Osteoblast (primary cell): Measurements from ENCODE around the gene CAMK2A. TPM values are rescaled to one million over a fixed set of nuclear protein-coding genes. Genes with fewer than 3 reads are reported as not detected.

ENCODE experiments used
- DNase-seq: peaks from one replicate; pipeline ENCODE4 v3.0.0; 2011; ENCODE audit warnings: low spot score, mixed read lengths; ENCODE audit not compliant: insufficient read length; ENCODE audit errors: missing footprints
- H2AFZ ChIP-seq: 2 replicates; pipeline ENCODE4 v1.6.0; 2011; ENCODE audit warnings: mild to moderate bottlenecking, low read length
- H3K27ac ChIP-seq: 2 replicates; pipeline ENCODE4 v1.5.1; 2011; ENCODE audit warnings: mild to moderate bottlenecking, low read depth, low read length, moderate library complexity
- H3K27me3 ChIP-seq: 2 replicates; pipeline ENCODE4 v1.6.0; 2012; ENCODE audit warnings: mild to moderate bottlenecking, control low read depth, inconsistent platforms, low read length, moderate library complexity; ENCODE audit not compliant: insufficient read depth
- H3K36me3 ChIP-seq: 2 replicates; pipeline ENCODE4 v1.5.1; 2011; ENCODE audit warnings: mild to moderate bottlenecking, low read length, control low read depth, moderate library complexity; ENCODE audit not compliant: insufficient read depth
- H3K4me1 ChIP-seq: 2 replicates; pipeline ENCODE4 v1.5.1; 2011; ENCODE audit warnings: mild to moderate bottlenecking, low read length, control low read depth, moderate library complexity; ENCODE audit not compliant: insufficient read depth
- H3K4me2 ChIP-seq: 2 replicates; pipeline ENCODE4 v1.6.0; 2011; ENCODE audit warnings: mild to moderate bottlenecking, low read length; ENCODE audit not compliant: insufficient read depth
- H3K4me3 ChIP-seq: fragments of 200-600 bp; sonication (generic); 3 replicates; pipeline ENCODE4 v1.5.1; 2012; ENCODE audit warnings: mild to moderate bottlenecking, low read length, inconsistent platforms; ENCODE audit not compliant: insufficient read depth
- H3K79me2 ChIP-seq: 2 replicates; pipeline ENCODE4 v1.6.0; 2012; ENCODE audit warnings: mild to moderate bottlenecking, low read length, control low read depth, inconsistent platforms; ENCODE audit not compliant: insufficient read depth
- H3K9me3 ChIP-seq: 2 replicates; pipeline ENCODE4 v1.5.1; 2011; ENCODE audit warnings: low read depth, low read length, control low read depth
- H4K20me1 ChIP-seq: 2 replicates; pipeline ENCODE4 v1.6.0; 2012; ENCODE audit warnings: mild to moderate bottlenecking, low read length, control low read depth; ENCODE audit not compliant: insufficient read depth
- CTCF ChIP-seq: IDR thresholded peaks from 2 replicates; pipeline ENCODE4 v1.5.1; 2011; ENCODE audit warnings: mild to moderate bottlenecking, low read depth, low read length, moderate library complexity; ENCODE audit errors: extremely low read depth
- total RNA-seq: library from RNA; depleted of rRNA; stranded (reverse); fragments of >200 nt; gene quantifications from 2 replicates; pipeline ENCODE4 v1.2.3, GENCODE V29; 2012

Gene CAMK2A
- total RNA-seq, 1 donor: 0.36 TPM

- H4K20me1 ChIP-seq: no peaks in the 10 kb centered on the region
- no peak overlapping the region for H3K4me2 ChIP-seq
- DNase-seq: no peak
- H3K36me3 ChIP-seq: no peaks in the 10 kb centered on the region
- H3K9me3 ChIP-seq: no peaks in the 10 kb centered on the region
- H3K79me2 ChIP-seq: no peaks in the 10 kb centered on the region
- no peak for TF ChIP-seq CTCF
- H3K27me3 ChIP-seq: no peaks in the 10 kb centered on the region
- no peak overlapping the region for H3K4me3 ChIP-seq
- no peaks in the 10 kb centered on the region for H3K4me1 ChIP-seq
- H3K27ac ChIP-seq: no peak overlapping the region
- H2AFZ ChIP-seq: no peak overlapping the region
Observed at GRCh38 chr5:150247726-150248125, 41.8 kb downstream of the CAMK2A start.

DNA sequence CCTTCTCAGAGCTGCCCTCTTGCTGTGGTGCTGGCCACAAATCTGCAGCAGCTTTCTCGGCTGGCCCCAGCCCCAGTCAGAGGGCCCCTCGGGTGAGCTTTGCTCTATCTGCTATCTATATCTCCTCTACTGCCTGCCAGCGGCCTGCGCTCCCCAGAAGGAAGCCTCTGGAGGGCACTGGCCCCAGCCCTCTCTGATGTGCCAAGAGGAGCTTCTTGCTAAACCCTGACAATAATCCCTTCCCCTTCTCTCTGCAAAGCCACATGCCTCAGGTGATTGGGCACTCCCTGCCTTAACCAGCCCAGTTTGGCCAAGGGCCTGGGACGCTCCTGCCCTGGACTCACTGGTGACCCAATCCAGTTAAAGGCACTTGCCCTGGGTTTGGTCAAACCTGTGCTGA, 42.7 kb downstream of the CAMK2A start:
- TF ChIP-seq CTCF: no peak
- H3K4me1 ChIP-seq: no peaks in the 10 kb centered on the region
- no peak overlapping the region for H3K4me3 ChIP-seq

DNA sequence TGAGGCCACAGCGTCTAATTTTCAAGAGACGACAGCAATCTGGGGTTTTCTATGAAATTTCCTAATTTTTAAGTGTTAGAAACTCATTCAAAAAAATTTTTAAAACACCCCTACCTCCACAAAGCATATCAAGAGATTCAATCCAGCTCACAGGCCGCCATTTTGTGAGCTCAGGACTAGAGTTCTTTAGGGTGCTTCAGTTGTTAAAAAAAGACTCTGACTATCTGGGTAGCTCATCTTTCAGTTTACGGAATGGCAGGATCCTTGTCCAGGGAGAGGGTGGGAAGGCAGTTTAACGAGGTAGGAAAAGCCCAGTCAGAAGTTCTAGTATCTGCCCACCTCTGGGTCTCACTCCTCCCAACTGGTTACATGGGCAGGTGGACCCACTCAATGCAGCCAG, 43.1 kb downstream of the CAMK2A start:
- H3K27ac ChIP-seq: no peak overlapping the region
- TF ChIP-seq CTCF: no peak
- no peaks in the 10 kb centered on the region for H3K27me3 ChIP-seq
- H3K79me2 ChIP-seq: no peaks in the 10 kb centered on the region
- no peak overlapping the region for H2AFZ ChIP-seq
- no peaks in the 10 kb centered on the region for H3K36me3 ChIP-seq
- no peaks in the 10 kb centered on the region for H3K4me1 ChIP-seq
- no peak for DNase-seq
- H4K20me1 ChIP-seq: no peaks in the 10 kb centered on the region
- H3K4me3 ChIP-seq: no peak overlapping the region
- H3K9me3 ChIP-seq: no peaks in the 10 kb centered on the region
- no peak overlapping the region for H3K4me2 ChIP-seq

More for the DNA sequence above, 42.7 kb downstream of the CAMK2A start:
- DNase-seq: no peak
- Histone ChIP-seq H4K20me1 (no peaks in the 10 kb centered on the region), H3K9me3 (no peaks in the 10 kb centered on the region), H3K27me3 (no peaks in the 10 kb centered on the region), H3K27ac (no peak overlapping the region), H3K36me3 (no peaks in the 10 kb centered on the region), H3K79me2 (no peaks in the 10 kb centered on the region), H2AFZ (no peak overlapping the region), H3K4me2 (no peak overlapping the region)

- H4K20me1 ChIP-seq: no peaks in the 10 kb centered on the region
- no peak overlapping the region for H2AFZ ChIP-seq
- no peaks in the 10 kb centered on the region for H3K79me2 ChIP-seq
- no peak overlapping the region for H3K4me2 ChIP-seq
- H3K9me3 ChIP-seq: no peaks in the 10 kb centered on the region
- H3K4me1 ChIP-seq: no peaks in the 10 kb centered on the region
- no peak for TF ChIP-seq CTCF
- H3K4me3 ChIP-seq: no peak overlapping the region
- H3K27me3 ChIP-seq: no peaks in the 10 kb centered on the region
- no peak for DNase-seq
- H3K27ac ChIP-seq: no peak overlapping the region
- H3K36me3 ChIP-seq: no peaks in the 10 kb centered on the region
Observed at GRCh38 chr5:150245808-150246207, 43.8 kb downstream of the CAMK2A start.
